Measurements from ENCODE around the gene ZNF616.

DNA sequence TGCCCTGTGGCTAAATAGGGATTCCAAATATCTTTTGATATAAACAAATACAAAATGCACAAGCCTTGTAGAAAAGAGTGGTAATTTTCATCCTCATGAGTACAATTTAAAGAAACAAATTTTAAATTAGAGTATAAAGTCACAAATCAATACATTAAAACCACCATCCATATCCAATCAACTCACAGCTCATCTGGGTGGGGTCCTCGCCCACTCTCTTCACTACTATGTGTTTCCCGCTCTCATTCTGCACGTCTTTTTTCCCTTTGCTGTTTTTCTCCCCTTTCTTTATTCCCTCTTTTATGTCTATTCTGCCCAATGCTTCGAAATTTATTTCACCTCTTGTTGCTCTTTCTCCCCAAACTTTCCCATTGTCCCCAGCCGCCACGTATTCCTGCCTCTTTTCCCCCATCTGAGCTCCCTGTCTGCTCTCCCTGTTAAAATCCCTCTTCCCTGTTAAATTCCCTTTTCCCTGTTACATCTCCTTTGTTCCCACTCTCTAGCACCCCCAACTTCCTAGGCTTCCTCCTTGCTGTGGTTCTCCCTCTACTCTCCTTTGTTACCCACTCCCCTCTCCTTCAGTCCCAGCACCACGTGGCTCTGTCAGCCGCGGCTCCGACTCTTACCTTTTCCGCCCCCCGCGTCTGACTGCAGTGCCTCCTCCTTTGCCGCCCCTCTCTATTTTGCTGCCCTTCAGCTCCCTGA is 1.3 kb downstream of the ZNF616 start:
- TF ChIP-seq, protein P1, sequence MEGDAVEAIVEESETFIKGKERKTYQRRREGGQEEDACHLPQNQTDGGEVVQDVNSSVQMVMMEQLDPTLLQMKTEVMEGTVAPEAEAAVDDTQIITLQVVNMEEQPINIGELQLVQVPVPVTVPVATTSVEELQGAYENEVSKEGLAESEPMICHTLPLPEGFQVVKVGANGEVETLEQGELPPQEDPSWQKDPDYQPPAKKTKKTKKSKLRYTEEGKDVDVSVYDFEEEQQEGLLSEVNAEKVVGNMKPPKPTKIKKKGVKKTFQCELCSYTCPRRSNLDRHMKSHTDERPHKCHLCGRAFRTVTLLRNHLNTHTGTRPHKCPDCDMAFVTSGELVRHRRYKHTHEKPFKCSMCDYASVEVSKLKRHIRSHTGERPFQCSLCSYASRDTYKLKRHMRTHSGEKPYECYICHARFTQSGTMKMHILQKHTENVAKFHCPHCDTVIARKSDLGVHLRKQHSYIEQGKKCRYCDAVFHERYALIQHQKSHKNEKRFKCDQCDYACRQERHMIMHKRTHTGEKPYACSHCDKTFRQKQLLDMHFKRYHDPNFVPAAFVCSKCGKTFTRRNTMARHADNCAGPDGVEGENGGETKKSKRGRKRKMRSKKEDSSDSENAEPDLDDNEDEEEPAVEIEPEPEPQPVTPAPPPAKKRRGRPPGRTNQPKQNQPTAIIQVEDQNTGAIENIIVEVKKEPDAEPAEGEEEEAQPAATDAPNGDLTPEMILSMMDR (IDR thresholded peaks at IDR 0.05): no peak
- no peak for TF ChIP-seq POLR2A (IDR thresholded peaks at IDR 0.05)

All from lower leg skin (tissue), 3 donors.